Liver (tissue), 9 donors: ENCODE measurements around the gene NXT1. TPM values are rescaled to one million over a fixed set of nuclear protein-coding genes. Genes with fewer than 3 reads are reported as not detected.

Experiments
- DNase-seq: peaks from one replicate; pipeline ENCODE4 v3.0.0-alpha.2; 2017; ENCODE audit warnings: low spot score
- H3K27ac ChIP-seq, 2 donors: one replicate each; pipeline ENCODE4 v1.7.0; 2013; ENCODE audit warnings: inconsistent platforms in 2 of 2, low read length in 2 of 2, control low read depth in 1 of 2, low read depth in 1 of 2, mild to moderate bottlenecking in 1 of 2
- H3K27me3 ChIP-seq, 4 donors: one replicate each; pipeline versions ENCODE4 v1.6.1 to v1.7.0; 2013; ENCODE audit warnings: low read length in 3 of 4, inconsistent platforms in 1 of 4, mild to moderate bottlenecking in 1 of 4, moderate library complexity in 1 of 4; ENCODE audit not compliant: control insufficient read depth in 4 of 4, insufficient read depth in 4 of 4
- H3K36me3 ChIP-seq, 4 donors: one replicate each; pipeline versions ENCODE4 v1.6.1 to v1.7.0; 2013; ENCODE audit warnings: low read length in 3 of 4, mild to moderate bottlenecking in 3 of 4, low read depth in 1 of 4, moderate library complexity in 1 of 4; ENCODE audit not compliant: control insufficient read depth in 4 of 4, insufficient read depth in 3 of 4
- H3K4me1 ChIP-seq, 4 donors: one replicate each; pipeline versions ENCODE4 v1.6.1 to v1.7.0; 2013; ENCODE audit warnings: low read length in 3 of 4, mild to moderate bottlenecking in 3 of 4, moderate library complexity in 1 of 4; ENCODE audit not compliant: control insufficient read depth in 4 of 4, insufficient read depth in 4 of 4
- H3K4me3 ChIP-seq, 3 donors: one replicate each; pipeline versions ENCODE4 v1.6.1 to v1.7.0; 2013; ENCODE audit warnings: low read length in 3 of 3, control low read depth in 1 of 3, low read depth in 1 of 3, mild to moderate bottlenecking in 1 of 3
- H3K9ac ChIP-seq, 2 donors: one replicate each; pipeline ENCODE4 v1.7.0; 2013; ENCODE audit warnings: low read length in 2 of 2, mild to moderate bottlenecking in 2 of 2, moderate library complexity in 2 of 2, control low read depth in 1 of 2, low read depth in 1 of 2
- H3K9me3 ChIP-seq, 4 donors: one replicate each; pipeline versions ENCODE4 v1.6.1 to v1.7.0; 2013; ENCODE audit warnings: low read length in 3 of 4; ENCODE audit not compliant: control insufficient read depth in 4 of 4
- EGR1 ChIP-seq, 2 donors: IDR thresholded peaks; 2 replicates each; pipeline ENCODE4 v1.6.1; 2016 to 2018; ENCODE audit warnings: antibody characterized with exemption in 2 of 2, low read depth in 2 of 2
- HNF4G ChIP-seq: IDR thresholded peaks from 2 replicates; pipeline ENCODE4 v1.6.1; 2016; ENCODE audit warnings: antibody characterized with exemption
- JUND ChIP-seq, 2 donors: IDR thresholded peaks; 2 replicates each; pipeline ENCODE4 v1.6.1; 2016; ENCODE audit warnings: antibody characterized with exemption in 2 of 2
- NR2F2 ChIP-seq: IDR thresholded peaks from 2 replicates; pipeline ENCODE4 v1.6.1; 2016; ENCODE audit warnings: antibody characterized with exemption
- RAD21 ChIP-seq, 2 donors: IDR thresholded peaks; 2 replicates each; pipeline ENCODE4 v1.6.1; 2016; ENCODE audit warnings: antibody characterized with exemption in 2 of 2, mild to moderate bottlenecking in 2 of 2
- RXRA ChIP-seq, 2 donors: IDR thresholded peaks; 2 replicates each; pipeline ENCODE4 v1.6.1; 2017 to 2018; ENCODE audit warnings: antibody characterized with exemption in 2 of 2, mild to moderate bottlenecking in 1 of 2
- SP1 ChIP-seq: IDR thresholded peaks from 2 replicates; pipeline ENCODE4 v1.6.1; 2018; ENCODE audit warnings: antibody characterized with exemption, mild to moderate bottlenecking
- TAF1 ChIP-seq: conservative IDR thresholded peaks from 2 replicates; pipeline ENCODE4 v1.6.1; 2016; ENCODE audit warnings: antibody characterized with exemption, mild to moderate bottlenecking
- YY1 ChIP-seq: IDR thresholded peaks from 2 replicates; pipeline ENCODE4 v1.6.1; 2016; ENCODE audit warnings: antibody characterized with exemption, mild to moderate bottlenecking
- WGBS: extraction: QIAGEN DNeasy Blood & Tissue Kit; methylation state at CpG from one replicate; pipeline ENCODE4 v1.1.7; 2013; 5-methylcytosine and 5-hydroxymethylcytosine counted together
- polyA plus RNA-seq, 2 donors: library from polyadenylated mRNA; stranded (reverse) in 1 of 2; unstranded in 1 of 2; fragments of 200-250 nt in 1 of 2; fragments of >200 nt in 1 of 2; fragmentation: Nextera tagmentation in 1 of 2; extraction: Ambion mirVana in 1 of 2; gene quantifications; one replicate each; pipeline versions ENCODE4 v1.2.1 to v1.2.3, GENCODE V29; 2013 to 2015
- total RNA-seq, 2 donors: library from RNA; depleted of rRNA; stranded (reverse); fragments of >200 nt; gene quantifications; one replicate each; pipeline ENCODE4 v1.2.3, GENCODE V29; 2014
- TF ChIP-seq, protein P1 (sequence below): IDR thresholded peaks from 2 replicates; pipeline ENCODE4 v1.6.1; 2016; ENCODE audit warnings: antibody characterized with exemption
- TF ChIP-seq, protein P2 (sequence below): IDR thresholded peaks from 2 replicates; pipeline ENCODE4 v1.6.1; 2016; ENCODE audit warnings: antibody characterized with exemption
- TF ChIP-seq, protein P3 (sequence below): fragments of 150-350 bp; IDR thresholded peaks from 2 replicates; pipeline ENCODE4 v1.5.1; 2017; ENCODE audit warnings: improper control_type of control experiment, low read depth, low read length; ENCODE audit not compliant: missing input control
- TF ChIP-seq, protein P4 (sequence below): IDR thresholded peaks from 2 replicates; pipeline ENCODE4 v1.6.1; 2016; ENCODE audit warnings: antibody characterized with exemption, mild to moderate bottlenecking
- donor health status: healthy.
- donor health status: healthy.
- donor health status: healthy.
- donor health status: healthy.
- donor health status: healthy.

Gene NXT1
- total and polyA plus RNA-seq, 4 donors = 5.7 to 9.6 (median 8.8) TPM

DNA sequence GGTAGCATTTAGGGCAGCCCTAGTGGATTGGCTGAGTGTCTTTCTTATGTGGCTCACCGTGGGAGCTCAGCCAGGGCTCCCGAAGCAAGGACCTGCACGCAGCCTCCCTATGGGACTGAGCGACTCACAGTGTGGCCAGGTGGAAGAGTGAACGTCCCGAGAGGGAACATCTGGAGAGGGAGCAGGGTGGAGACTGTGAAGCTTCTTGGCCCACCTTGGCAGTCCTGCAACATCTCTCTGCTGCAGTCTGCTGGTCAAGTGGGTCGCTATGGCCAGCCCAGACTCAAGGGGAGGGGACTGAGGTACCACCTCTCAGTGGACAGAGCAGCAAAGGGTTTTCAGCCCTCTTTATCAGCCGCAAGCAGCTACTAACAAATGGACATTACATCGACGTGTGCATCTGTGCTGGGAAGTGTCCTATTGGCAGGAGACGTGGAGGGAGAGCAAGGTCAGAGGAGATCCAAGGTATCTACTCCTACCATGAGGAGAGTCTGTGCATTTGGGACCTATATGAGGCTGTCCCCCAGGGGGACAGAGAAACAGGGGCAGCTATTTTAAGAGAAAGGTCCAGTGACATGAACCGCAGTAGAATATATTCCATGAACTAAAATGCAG, 49.0 kb upstream of the NXT1 start:
- no peaks in the 10 kb centered on the region for H3K4me1 ChIP-seq
- H3K27ac ChIP-seq = no peak overlapping the region
- H3K4me3 ChIP-seq = no peak overlapping the region
- H3K9me3 ChIP-seq = no peaks in the 10 kb centered on the region
- H3K36me3 ChIP-seq = no peaks in the 10 kb centered on the region
- WGBS = 84% methylated on average over 12 of the region's 12 CpGs
- DNase-seq = no peak
- TF ChIP-seq, protein P1, sequence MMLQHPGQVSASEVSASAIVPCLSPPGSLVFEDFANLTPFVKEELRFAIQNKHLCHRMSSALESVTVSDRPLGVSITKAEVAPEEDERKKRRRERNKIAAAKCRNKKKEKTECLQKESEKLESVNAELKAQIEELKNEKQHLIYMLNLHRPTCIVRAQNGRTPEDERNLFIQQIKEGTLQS = no peak
- no peak for TF ChIP-seq HNF4G
- no peak for TF ChIP-seq TAF1
- H3K27me3 ChIP-seq = no peaks in the 10 kb centered on the region
- H3K9ac ChIP-seq = no peak overlapping the region

DNA sequence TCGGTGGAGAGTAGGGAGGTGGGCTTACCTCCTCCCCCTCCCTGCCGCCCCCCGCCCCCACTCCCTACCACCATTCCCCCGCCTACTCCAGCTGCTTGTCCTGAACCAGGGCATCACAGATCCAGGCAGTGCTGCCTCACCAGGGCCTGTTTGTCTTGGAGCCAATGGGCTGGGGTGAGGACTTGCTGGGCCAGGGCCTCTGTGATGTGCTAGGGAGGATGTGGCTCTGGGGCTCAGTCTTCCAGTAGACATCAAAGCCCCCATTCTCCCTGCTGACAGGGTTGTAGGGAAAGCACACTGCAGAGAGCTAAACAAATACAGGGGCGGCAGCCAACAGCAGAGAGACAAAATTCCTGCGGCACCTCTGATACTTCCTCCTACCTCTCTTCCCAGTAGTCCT, 48.2 kb upstream of the NXT1 start:
- H3K27ac ChIP-seq = no peak overlapping the region
- TF ChIP-seq RXRA (IDR thresholded peaks at IDR 0.05) (no peak), NR2F2 (no peak), RAD21 (IDR thresholded peaks at IDR 0.05) (no peak), EGR1 (IDR thresholded peaks at IDR 0.05; ENCODE audit: low read depth in 2 of 2) (no peak), JUND (IDR thresholded peaks at IDR 0.05) (no peak), YY1 (no peak), HNF4G (no peak), SP1 (no peak)
- TF ChIP-seq, protein P2, sequence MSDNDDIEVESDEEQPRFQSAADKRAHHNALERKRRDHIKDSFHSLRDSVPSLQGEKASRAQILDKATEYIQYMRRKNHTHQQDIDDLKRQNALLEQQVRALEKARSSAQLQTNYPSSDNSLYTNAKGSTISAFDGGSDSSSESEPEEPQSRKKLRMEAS = no peak
- TF ChIP-seq, protein P1 = no peak
- TF ChIP-seq, protein P3, sequence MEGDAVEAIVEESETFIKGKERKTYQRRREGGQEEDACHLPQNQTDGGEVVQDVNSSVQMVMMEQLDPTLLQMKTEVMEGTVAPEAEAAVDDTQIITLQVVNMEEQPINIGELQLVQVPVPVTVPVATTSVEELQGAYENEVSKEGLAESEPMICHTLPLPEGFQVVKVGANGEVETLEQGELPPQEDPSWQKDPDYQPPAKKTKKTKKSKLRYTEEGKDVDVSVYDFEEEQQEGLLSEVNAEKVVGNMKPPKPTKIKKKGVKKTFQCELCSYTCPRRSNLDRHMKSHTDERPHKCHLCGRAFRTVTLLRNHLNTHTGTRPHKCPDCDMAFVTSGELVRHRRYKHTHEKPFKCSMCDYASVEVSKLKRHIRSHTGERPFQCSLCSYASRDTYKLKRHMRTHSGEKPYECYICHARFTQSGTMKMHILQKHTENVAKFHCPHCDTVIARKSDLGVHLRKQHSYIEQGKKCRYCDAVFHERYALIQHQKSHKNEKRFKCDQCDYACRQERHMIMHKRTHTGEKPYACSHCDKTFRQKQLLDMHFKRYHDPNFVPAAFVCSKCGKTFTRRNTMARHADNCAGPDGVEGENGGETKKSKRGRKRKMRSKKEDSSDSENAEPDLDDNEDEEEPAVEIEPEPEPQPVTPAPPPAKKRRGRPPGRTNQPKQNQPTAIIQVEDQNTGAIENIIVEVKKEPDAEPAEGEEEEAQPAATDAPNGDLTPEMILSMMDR = no peak
- TF ChIP-seq, protein P4, sequence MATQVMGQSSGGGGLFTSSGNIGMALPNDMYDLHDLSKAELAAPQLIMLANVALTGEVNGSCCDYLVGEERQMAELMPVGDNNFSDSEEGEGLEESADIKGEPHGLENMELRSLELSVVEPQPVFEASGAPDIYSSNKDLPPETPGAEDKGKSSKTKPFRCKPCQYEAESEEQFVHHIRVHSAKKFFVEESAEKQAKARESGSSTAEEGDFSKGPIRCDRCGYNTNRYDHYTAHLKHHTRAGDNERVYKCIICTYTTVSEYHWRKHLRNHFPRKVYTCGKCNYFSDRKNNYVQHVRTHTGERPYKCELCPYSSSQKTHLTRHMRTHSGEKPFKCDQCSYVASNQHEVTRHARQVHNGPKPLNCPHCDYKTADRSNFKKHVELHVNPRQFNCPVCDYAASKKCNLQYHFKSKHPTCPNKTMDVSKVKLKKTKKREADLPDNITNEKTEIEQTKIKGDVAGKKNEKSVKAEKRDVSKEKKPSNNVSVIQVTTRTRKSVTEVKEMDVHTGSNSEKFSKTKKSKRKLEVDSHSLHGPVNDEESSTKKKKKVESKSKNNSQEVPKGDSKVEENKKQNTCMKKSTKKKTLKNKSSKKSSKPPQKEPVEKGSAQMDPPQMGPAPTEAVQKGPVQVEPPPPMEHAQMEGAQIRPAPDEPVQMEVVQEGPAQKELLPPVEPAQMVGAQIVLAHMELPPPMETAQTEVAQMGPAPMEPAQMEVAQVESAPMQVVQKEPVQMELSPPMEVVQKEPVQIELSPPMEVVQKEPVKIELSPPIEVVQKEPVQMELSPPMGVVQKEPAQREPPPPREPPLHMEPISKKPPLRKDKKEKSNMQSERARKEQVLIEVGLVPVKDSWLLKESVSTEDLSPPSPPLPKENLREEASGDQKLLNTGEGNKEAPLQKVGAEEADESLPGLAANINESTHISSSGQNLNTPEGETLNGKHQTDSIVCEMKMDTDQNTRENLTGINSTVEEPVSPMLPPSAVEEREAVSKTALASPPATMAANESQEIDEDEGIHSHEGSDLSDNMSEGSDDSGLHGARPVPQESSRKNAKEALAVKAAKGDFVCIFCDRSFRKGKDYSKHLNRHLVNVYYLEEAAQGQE = no peak
- no peaks in the 10 kb centered on the region for H3K4me1 ChIP-seq
- no peaks in the 10 kb centered on the region for H3K36me3 ChIP-seq
- H3K4me3 ChIP-seq = no peak overlapping the region
- 64% methylated on average over 6 of the region's 6 CpGs for WGBS
- no peaks in the 10 kb centered on the region for H3K27me3 ChIP-seq
- no peak for DNase-seq
- no peaks in the 10 kb centered on the region for H3K9me3 ChIP-seq
- H3K9ac ChIP-seq = no peak overlapping the region
